Measurements from ENCODE around the gene PLD1.
"Not testable (repeated sequence)": the region's sequence is repeated elsewhere in the genome, so short reads cannot be mapped to it uniquely, and the experiment has no call there.

Gene PLD1

GRCh38 chr3:171692551-171692950 is 117.7 kb downstream of the PLD1 start:
- DNase-seq = not testable (repeated sequence)

GRCh38 chr3:171691485-171691884 is 118.8 kb downstream of the PLD1 start:
- DNase-seq = no peak

GRCh38 chr3:171690281-171690680 is 120.0 kb downstream of the PLD1 start:
- no peak for DNase-seq

- DNase-seq = no peak
Observed at GRCh38 chr3:171688593-171688992, 121.7 kb downstream of the PLD1 start.

GRCh38 chr3:171688002-171688401 is 122.3 kb downstream of the PLD1 start:
- no peak for DNase-seq

- no peak for DNase-seq
Observed at GRCh38 chr3:171687581-171687980, 122.7 kb downstream of the PLD1 start.

- DNase-seq = no peak
Observed at GRCh38 chr3:171687064-171687463, 123.2 kb downstream of the PLD1 start.

GRCh38 chr3:171685116-171685895 is 125.0 kb downstream of the PLD1 start:
- DNase-seq = no peak

GRCh38 chr3:171684221-171684620 is 126.1 kb downstream of the PLD1 start:
- DNase-seq = no peak

GRCh38 chr3:171682743-171683142 is 127.5 kb downstream of the PLD1 start:
- no peak for DNase-seq

GRCh38 chr3:171680726-171681411 is 129.4 kb downstream of the PLD1 start:
- DNase-seq = no peak

- no peak for DNase-seq
Observed at GRCh38 chr3:171678971-171679492, 131.3 kb downstream of the PLD1 start.

GRCh38 chr3:171677706-171678105 is 132.6 kb downstream of the PLD1 start:
- DNase-seq = no peak

- no peak for DNase-seq
Observed at GRCh38 chr3:171676601-171677175, 133.6 kb downstream of the PLD1 start.

GRCh38 chr3:171673951-171674350 is 136.3 kb downstream of the PLD1 start:
- DNase-seq = no peak

- DNase-seq = no peak
Observed at GRCh38 chr3:171672538-171672937, 137.7 kb downstream of the PLD1 start.

- DNase-seq = no peak
Observed at GRCh38 chr3:171672124-171672523, 138.2 kb downstream of the PLD1 start.

- no peak for DNase-seq
Observed at GRCh38 chr3:171671709-171672108, 138.6 kb downstream of the PLD1 start.

- DNase-seq = no peak
Observed at GRCh38 chr3:171666516-171666915, 143.8 kb downstream of the PLD1 start.

GRCh38 chr3:171663805-171664204 is 146.5 kb downstream of the PLD1 start:
- no peak for DNase-seq

GRCh38 chr3:171661484-171661883 is 148.8 kb downstream of the PLD1 start:
- no peak for DNase-seq

GRCh38 chr3:171660188-171660587 is 150.1 kb downstream of the PLD1 start:
- DNase-seq = no peak

- DNase-seq = no peak
Observed at GRCh38 chr3:171658841-171659240, 151.4 kb downstream of the PLD1 start.

GRCh38 chr3:171654809-171655208 is 155.5 kb downstream of the PLD1 start:
- DNase-seq = no peak
